HUES6 (cell line): ENCODE measurements around the gene PKD2L1.
A peak's percentile ranks its signal among the peaks of the same experiment; 100 is the strongest.

ENCODE experiments used
- H3K27ac ChIP-seq: 2 replicates; pipeline ENCODE4 v1.7.0; 2013; ENCODE audit warnings: low read depth, mild to moderate bottlenecking, low read length, inconsistent platforms
- H3K27me3 ChIP-seq: 2 replicates; pipeline ENCODE4 v1.6.1; 2013; ENCODE audit warnings: low read length; ENCODE audit not compliant: control insufficient read depth, insufficient read depth
- H3K36me3 ChIP-seq: 2 replicates; pipeline ENCODE4 v1.6.1; 2013; ENCODE audit warnings: low read length; ENCODE audit not compliant: control insufficient read depth, insufficient read depth
- H3K4me1 ChIP-seq: 2 replicates; pipeline ENCODE4 v1.6.1; 2013; ENCODE audit warnings: low read length; ENCODE audit not compliant: control insufficient read depth, insufficient read depth
- H3K4me3 ChIP-seq: 2 replicates; pipeline ENCODE4 v1.5.1; 2013; ENCODE audit warnings: low read depth, low read length
- H3K9ac ChIP-seq: one replicate; pipeline ENCODE4 v1.6.1; 2013; ENCODE audit warnings: mild to moderate bottlenecking, low read length
- H3K9me3 ChIP-seq: 2 replicates; pipeline ENCODE4 v1.6.1; 2013; ENCODE audit warnings: low read depth, low read length; ENCODE audit not compliant: control insufficient read depth, insufficient read depth

Gene PKD2L1

GRCh38 chr10:100355086-100355485 is 25.1 kb upstream of the PKD2L1 start:
- Histone ChIP-seq H3K9me3 (no peaks in the 10 kb centered on the region), H3K27me3 (no peaks in the 10 kb centered on the region), H3K4me1 (peaks cover 33% of the 10 kb centered on the region), H3K27ac (no peak overlapping the region), H3K36me3 (peaks cover 92% of the 10 kb centered on the region), H3K4me3 (no peak overlapping the region), H3K9ac (no peak overlapping the region)

GRCh38 chr10:100353770-100354485 is 23.9 kb upstream of the PKD2L1 start:
- Histone ChIP-seq H3K4me1 (peaks cover 33% of the 10 kb centered on the region), H3K27ac (no peak overlapping the region), H3K4me3 (no peak overlapping the region), H3K9me3 (no peaks in the 10 kb centered on the region), H3K9ac (no peak overlapping the region), H3K36me3 (peaks cover 92% of the 10 kb centered on the region), H3K27me3 (no peaks in the 10 kb centered on the region)

DNA sequence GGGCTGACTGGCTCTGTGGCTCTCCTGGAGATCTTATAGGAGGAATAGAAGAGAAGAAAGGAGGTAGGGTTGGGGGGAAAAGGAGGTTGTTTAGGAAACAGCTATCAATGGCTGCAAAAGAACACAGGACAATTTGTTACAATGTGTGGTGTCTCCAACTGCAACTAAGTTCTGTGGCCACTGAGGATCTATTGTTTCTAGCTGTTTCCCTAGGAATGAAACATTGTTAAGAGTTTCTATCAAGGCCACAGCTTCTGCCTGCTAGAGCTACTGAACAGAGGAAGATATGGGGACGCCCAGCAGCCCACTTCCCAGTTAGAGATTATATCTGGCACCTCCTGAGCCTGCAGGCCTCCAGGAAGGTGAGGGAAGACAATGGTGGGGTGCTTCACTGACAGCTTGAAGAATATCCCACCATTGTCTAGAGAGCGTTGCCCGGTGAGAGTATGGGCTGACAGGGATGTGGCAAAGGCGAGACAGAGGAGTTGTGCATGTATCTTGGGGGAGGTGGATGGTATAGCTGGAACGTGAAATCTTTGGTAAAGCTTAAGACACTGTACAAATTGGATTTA is 21.0 kb upstream of the PKD2L1 start:
- peaks cover 27% of the 10 kb centered on the region for H3K4me1 ChIP-seq
- no peak overlapping the region for H3K27ac ChIP-seq
- H3K36me3 ChIP-seq, result peaks cover 86% of the 10 kb centered on the region
- no peaks in the 10 kb centered on the region for H3K27me3 ChIP-seq
- H3K9ac ChIP-seq, result no peak overlapping the region
- peak overlapping the region; percentile 90; the same call in 1 of the 2 replicates for H3K4me3 ChIP-seq
- H3K9me3 ChIP-seq, result no peaks in the 10 kb centered on the region

GRCh38 chr10:100349672-100350071 is 19.6 kb upstream of the PKD2L1 start:
- Histone ChIP-seq H3K27me3 (no peaks in the 10 kb centered on the region), H3K4me1 (peaks cover 34% of the 10 kb centered on the region), H3K27ac (no peak overlapping the region), H3K9me3 (no peaks in the 10 kb centered on the region), H3K36me3 (peaks cover 73% of the 10 kb centered on the region), H3K4me3 (peak overlapping the region; percentile 90), H3K9ac (peak overlapping the region; percentile 94)

DNA sequence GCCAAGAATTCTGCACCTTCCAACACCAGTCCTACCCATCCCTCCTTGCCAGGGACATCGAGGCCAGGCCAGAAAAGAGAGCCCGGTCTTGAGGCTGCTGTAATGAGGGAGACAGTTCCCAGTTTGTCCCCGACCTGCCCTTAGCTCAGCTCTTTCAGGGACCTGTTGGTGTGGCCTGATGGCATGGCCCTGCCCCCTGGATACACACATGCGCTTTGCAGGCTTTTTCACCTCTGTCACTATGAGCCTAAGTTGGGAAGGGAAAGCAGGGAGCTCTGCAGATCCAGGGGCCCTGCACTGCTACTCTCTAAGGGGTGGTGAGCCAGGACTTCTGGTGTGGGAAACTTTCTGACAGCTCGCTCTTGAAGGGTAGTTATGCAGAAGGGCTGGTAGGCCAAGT is 19.1 kb upstream of the PKD2L1 start:
- H3K9me3 ChIP-seq, result no peaks in the 10 kb centered on the region
- H3K36me3 ChIP-seq, result peaks cover 67% of the 10 kb centered on the region
- H3K4me3 ChIP-seq, result peak overlapping the region; percentile 90
- H3K27ac ChIP-seq, result no peak overlapping the region
- H3K9ac ChIP-seq, result peak overlapping the region; percentile 94
- no peaks in the 10 kb centered on the region for H3K27me3 ChIP-seq
- H3K4me1 ChIP-seq, result peaks cover 34% of the 10 kb centered on the region

- H3K9ac ChIP-seq, result peak overlapping the region; percentile 94
- peak overlapping the region; percentile 91; the same call in 1 of the 2 replicates for H3K27ac ChIP-seq
- H3K9me3 ChIP-seq, result no peaks in the 10 kb centered on the region
- peaks cover 34% of the 10 kb centered on the region for H3K4me1 ChIP-seq
- no peaks in the 10 kb centered on the region for H3K27me3 ChIP-seq
- peak overlapping the region; percentile 90 for H3K4me3 ChIP-seq
- peaks cover 61% of the 10 kb centered on the region for H3K36me3 ChIP-seq
Observed at GRCh38 chr10:100348389-100348927, 18.4 kb upstream of the PKD2L1 start.

DNA sequence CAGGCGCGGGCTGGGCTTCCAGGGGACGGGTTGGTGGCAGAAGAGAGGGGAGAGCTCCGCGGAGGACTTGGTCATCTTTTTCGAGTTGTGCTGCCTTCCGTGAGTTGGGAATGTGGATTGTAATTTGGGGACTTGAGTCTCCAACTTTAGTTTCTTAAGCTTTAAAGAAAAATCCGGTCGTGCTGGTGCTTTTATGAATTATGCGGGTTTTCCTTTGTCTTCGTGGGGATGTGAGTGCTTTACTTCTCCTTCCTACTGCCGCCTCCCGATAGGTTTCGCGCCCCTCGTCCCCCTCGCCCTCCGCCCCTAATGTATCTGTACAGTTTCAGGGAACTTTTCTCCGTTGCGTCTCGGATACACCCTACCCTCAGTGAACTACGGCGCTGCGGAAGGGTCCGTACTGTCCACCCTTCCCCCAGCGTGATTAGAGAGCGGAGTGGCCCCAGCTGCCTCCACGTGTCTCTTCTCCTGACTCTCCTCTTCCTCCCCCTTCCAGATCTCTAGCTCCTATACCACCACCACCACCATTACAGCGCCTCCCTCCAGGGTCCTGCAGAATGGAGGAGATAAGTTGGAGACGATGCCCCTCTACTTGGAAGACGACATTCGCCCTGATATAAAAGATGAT is 17.7 kb upstream of the PKD2L1 start:
- Histone ChIP-seq H3K27me3 (no peaks in the 10 kb centered on the region), H3K4me3 (peak overlapping the region; percentile 90), H3K9ac (peak overlapping the region; percentile 94), H3K27ac (peak overlapping the region; percentile 91; the same call in 1 of the 2 replicates), H3K36me3 (peaks cover 54% of the 10 kb centered on the region), H3K4me1 (peaks cover 34% of the 10 kb centered on the region), H3K9me3 (no peaks in the 10 kb centered on the region)

GRCh38 chr10:100346765-100347567 is 16.9 kb upstream of the PKD2L1 start, which contains the start of gene SCD:
SCD (plus strand) TSS chr10:100347233; CDS start chr10:100347505, 272 bp downstream.
- peaks cover 37% of the 10 kb centered on the region for H3K4me1 ChIP-seq
- peak within 1 kb of the TSS; percentile 91 for H3K27ac ChIP-seq
- no peaks in the 10 kb centered on the region for H3K27me3 ChIP-seq
- H3K4me3 ChIP-seq, result peak within 1 kb of the TSS; percentile 90
- peak within 1 kb of the TSS; percentile 94 for H3K9ac ChIP-seq
- H3K36me3 ChIP-seq, result peaks cover 47% of the 10 kb centered on the region
- no peaks in the 10 kb centered on the region for H3K9me3 ChIP-seq

DNA sequence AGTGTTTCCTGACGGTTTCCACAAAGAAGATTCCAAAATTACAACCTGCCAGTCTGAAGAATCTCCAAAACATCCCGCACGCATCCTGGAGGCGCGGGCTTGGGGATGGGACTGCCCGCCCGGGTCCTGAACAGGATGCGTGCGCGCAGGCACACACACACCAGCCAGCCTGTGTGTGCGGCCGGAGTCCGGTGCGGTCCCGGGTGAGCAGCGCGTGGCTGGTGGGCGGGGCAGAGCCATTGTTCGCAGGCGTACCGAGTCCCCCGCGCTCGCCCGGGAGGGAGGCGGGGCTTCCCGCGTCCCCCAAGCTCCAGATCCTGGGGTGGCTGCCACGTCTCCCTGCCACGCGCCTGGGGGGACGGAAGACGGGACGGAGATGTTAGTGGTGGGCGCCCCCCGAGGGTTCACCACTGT is 16.3 kb upstream of the PKD2L1 start:
- H3K4me1 ChIP-seq, result peaks cover 39% of the 10 kb centered on the region
- H3K36me3 ChIP-seq, result peaks cover 41% of the 10 kb centered on the region
- peak overlapping the region; percentile 54 for H3K9ac ChIP-seq
- H3K27ac ChIP-seq, result peak overlapping the region; percentile 52
- H3K9me3 ChIP-seq, result no peaks in the 10 kb centered on the region
- H3K27me3 ChIP-seq, result no peaks in the 10 kb centered on the region
- peak overlapping the region; percentile 90 for H3K4me3 ChIP-seq

- Histone ChIP-seq H3K36me3 (peaks cover 35% of the 10 kb centered on the region), H3K4me3 (peak overlapping the region; percentile 90), H3K9ac (peak overlapping the region; percentile 54), H3K9me3 (no peaks in the 10 kb centered on the region), H3K4me1 (peaks cover 40% of the 10 kb centered on the region), H3K27me3 (no peaks in the 10 kb centered on the region), H3K27ac (peak overlapping the region; percentile 52; the same call in 1 of the 2 replicates)
Observed at GRCh38 chr10:100345570-100346330, 15.7 kb upstream of the PKD2L1 start.
